Hepatocyte (in vitro differentiated cells): ENCODE results near the gene RPS6KA4.

ENCODE experiments used
- CTCF ChIP-seq: fragments of 200-600 bp; sonication (generic); IDR thresholded peaks from 2 replicates; pipeline ENCODE4 v1.5.1; 2016; ENCODE audit warnings: antibody characterized with exemption, mild to moderate bottlenecking; ENCODE audit not compliant: poor library complexity
- EZH2 ChIP-seq: fragments of 200-600 bp; sonication (generic); IDR thresholded peaks from 2 replicates; pipeline ENCODE4 v1.6.1; 2016; ENCODE audit warnings: antibody characterized with exemption, mild to moderate bottlenecking, borderline replicate concordance
- EZH2phosphoT487 ChIP-seq: fragments of 200-600 bp; sonication (generic); IDR thresholded peaks from one replicate; pipeline ENCODE4 v1.6.1; 2018; ENCODE audit warnings: antibody characterized with exemption, mild to moderate bottlenecking, low read depth, moderate library complexity; ENCODE audit not compliant: unreplicated experiment, severe bottlenecking

DNA sequence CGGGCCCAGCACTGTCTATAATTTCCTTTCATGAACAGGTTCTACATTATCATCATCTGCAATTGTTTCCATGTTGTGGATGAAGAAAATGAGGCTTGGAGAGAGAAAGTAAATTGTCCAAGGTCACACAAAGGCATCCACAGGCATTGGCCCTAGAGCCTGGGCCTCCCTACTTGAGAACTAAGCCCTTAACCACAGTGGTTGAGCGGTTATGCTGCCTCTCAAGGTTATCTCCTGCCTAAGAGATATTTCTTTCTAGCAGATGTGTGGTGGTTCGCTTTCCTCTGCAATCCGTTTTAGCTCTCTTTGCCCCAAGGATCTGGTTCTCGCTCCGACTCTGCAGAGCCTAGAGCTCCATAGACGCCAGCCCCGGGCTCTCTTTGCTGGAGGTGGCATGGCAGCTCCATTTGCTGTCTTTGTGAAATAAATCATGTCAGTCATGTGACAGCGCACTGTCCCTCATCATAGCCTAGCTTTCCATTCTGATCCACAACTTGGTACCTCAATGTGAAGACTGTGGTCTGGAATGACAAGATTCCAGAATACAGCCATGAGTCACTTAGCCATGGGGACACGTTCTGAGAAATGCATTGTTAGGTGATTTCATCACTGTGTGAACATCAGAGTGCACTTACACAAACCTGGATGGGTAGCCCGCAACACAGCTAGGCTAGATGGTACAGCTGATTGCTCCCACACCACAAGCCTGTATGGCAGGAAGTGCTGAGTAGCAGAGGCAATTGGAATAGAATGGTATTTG, 27.2 kb downstream of the RPS6KA4 start:
- no peak for TF ChIP-seq CTCF
- TF ChIP-seq EZH2phosphoT487, result no peak
- TF ChIP-seq EZH2, result no peak
